Esophagus muscularis mucosa (tissue), 3 donors: ENCODE data around the gene KCNJ13.

Experiments
- POLR2A ChIP-seq: fragments of 450-650 bp; IDR thresholded peaks from one replicate; pipeline ENCODE4 v1.6.1; 2017; ENCODE audit warnings: antibody characterized with exemption, moderate library complexity, mild to moderate bottlenecking, low read depth
- TF ChIP-seq, protein P1 (sequence below), 3 experiments: fragments of 200-600 bp in 2 of 3; fragments of 450-650 bp in 1 of 3; sonication (generic) in 2 of 3; IDR thresholded peaks; one replicate each; pipeline ENCODE4 v1.5.1; 2017 to 2019; ENCODE audit warnings: antibody characterized with exemption in 3 of 3, mild to moderate bottlenecking in 2 of 3, moderate library complexity in 1 of 3

DNA sequence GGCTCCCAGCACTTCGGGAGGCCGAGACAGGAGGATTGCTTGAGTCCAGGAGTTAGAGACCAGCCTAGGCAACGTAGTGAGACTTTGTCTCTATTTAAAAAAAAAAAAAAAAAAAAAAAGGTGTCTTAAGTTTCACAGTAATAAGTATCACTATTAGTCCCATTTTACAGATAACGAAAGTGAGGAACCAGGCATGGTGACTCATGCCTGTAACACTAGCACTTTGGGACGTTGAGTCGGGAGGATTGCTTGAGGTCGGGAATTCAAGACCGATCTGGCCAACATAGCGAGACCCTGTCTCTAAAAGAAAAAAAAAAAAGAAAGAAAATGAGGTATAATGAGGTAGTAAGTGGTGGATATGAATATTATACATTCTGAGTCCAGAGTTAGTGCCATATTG lies 2.5 kb downstream of the KCNJ13 start:
- TF ChIP-seq, protein P1, sequence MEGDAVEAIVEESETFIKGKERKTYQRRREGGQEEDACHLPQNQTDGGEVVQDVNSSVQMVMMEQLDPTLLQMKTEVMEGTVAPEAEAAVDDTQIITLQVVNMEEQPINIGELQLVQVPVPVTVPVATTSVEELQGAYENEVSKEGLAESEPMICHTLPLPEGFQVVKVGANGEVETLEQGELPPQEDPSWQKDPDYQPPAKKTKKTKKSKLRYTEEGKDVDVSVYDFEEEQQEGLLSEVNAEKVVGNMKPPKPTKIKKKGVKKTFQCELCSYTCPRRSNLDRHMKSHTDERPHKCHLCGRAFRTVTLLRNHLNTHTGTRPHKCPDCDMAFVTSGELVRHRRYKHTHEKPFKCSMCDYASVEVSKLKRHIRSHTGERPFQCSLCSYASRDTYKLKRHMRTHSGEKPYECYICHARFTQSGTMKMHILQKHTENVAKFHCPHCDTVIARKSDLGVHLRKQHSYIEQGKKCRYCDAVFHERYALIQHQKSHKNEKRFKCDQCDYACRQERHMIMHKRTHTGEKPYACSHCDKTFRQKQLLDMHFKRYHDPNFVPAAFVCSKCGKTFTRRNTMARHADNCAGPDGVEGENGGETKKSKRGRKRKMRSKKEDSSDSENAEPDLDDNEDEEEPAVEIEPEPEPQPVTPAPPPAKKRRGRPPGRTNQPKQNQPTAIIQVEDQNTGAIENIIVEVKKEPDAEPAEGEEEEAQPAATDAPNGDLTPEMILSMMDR (IDR thresholded peaks at IDR 0.05): no peak
- TF ChIP-seq POLR2A: no peak
